RKO (cell line): ENCODE measurements around the gene RRAS.

Experiments used
- DNase-seq: peaks from one replicate; pipeline ENCODE4 v3.0.0-alpha.2; 2016; ENCODE audit warnings: low spot score

RRAS gene

GRCh38 chr19:49594993-49595818 lies 44.7 kb downstream of the RRAS start:
- no peak for DNase-seq

GRCh38 chr19:49594157-49594992 lies 45.6 kb downstream of the RRAS start:
- no peak for DNase-seq

- DNase-seq = peak; percentile 92
Measured at GRCh38 chr19:49593233-49594113, 46.5 kb downstream of the RRAS start.

GRCh38 chr19:49592486-49593232 lies 47.3 kb downstream of the RRAS start:
- peak; percentile 64 for DNase-seq

GRCh38 chr19:49591731-49592485 lies 48.0 kb downstream of the RRAS start:
- peak; percentile 75 for DNase-seq

GRCh38 chr19:49590971-49591730 lies 48.8 kb downstream of the RRAS start, which contains the start of gene PRR12:
Gene PRR12, plus strand, starts transcription at chr19:49591182. Its CDS starts 473 bp downstream, at chr19:49591655.
- peak; percentile 75 for DNase-seq

GRCh38 chr19:49590071-49590970 lies 49.6 kb downstream of the RRAS start:
- peak; percentile 96 for DNase-seq

GRCh38 chr19:49589502-49589905 lies 50.4 kb downstream of the RRAS start:
- DNase-seq = no peak

- DNase-seq = no peak
Measured at GRCh38 chr19:49588365-49589122, 51.4 kb downstream of the RRAS start.

- DNase-seq = no peak
Measured at GRCh38 chr19:49587227-49587626, 52.7 kb downstream of the RRAS start.
